ENCODE data around the gene GZMM.

- TF ChIP-seq, protein P1, sequence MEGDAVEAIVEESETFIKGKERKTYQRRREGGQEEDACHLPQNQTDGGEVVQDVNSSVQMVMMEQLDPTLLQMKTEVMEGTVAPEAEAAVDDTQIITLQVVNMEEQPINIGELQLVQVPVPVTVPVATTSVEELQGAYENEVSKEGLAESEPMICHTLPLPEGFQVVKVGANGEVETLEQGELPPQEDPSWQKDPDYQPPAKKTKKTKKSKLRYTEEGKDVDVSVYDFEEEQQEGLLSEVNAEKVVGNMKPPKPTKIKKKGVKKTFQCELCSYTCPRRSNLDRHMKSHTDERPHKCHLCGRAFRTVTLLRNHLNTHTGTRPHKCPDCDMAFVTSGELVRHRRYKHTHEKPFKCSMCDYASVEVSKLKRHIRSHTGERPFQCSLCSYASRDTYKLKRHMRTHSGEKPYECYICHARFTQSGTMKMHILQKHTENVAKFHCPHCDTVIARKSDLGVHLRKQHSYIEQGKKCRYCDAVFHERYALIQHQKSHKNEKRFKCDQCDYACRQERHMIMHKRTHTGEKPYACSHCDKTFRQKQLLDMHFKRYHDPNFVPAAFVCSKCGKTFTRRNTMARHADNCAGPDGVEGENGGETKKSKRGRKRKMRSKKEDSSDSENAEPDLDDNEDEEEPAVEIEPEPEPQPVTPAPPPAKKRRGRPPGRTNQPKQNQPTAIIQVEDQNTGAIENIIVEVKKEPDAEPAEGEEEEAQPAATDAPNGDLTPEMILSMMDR (tag by site-specific recombination; IDR thresholded peaks at IDR 0.05): no peak
- TF ChIP-seq ZNF560 (tag by site-specific recombination; IDR thresholded peaks at IDR 0.05; ENCODE audit: borderline replicate concordance) (no peak), ZNF121 (tag by site-specific recombination; IDR thresholded peaks at IDR 0.05) (no peak), ZNF510 (tag by site-specific recombination; IDR thresholded peaks at IDR 0.05; ENCODE audit: insufficient replicate concordance) (no peak), ZNF596 (tag by site-specific recombination; IDR thresholded peaks at IDR 0.05) (no peak), ZEB2 (tag by site-specific recombination; IDR thresholded peaks at IDR 0.05) (no peak), ZBTB49 (tag by site-specific recombination; IDR thresholded peaks at IDR 0.05; ENCODE audit: low read depth) (no peak)
- TF ChIP-seq, protein P2, sequence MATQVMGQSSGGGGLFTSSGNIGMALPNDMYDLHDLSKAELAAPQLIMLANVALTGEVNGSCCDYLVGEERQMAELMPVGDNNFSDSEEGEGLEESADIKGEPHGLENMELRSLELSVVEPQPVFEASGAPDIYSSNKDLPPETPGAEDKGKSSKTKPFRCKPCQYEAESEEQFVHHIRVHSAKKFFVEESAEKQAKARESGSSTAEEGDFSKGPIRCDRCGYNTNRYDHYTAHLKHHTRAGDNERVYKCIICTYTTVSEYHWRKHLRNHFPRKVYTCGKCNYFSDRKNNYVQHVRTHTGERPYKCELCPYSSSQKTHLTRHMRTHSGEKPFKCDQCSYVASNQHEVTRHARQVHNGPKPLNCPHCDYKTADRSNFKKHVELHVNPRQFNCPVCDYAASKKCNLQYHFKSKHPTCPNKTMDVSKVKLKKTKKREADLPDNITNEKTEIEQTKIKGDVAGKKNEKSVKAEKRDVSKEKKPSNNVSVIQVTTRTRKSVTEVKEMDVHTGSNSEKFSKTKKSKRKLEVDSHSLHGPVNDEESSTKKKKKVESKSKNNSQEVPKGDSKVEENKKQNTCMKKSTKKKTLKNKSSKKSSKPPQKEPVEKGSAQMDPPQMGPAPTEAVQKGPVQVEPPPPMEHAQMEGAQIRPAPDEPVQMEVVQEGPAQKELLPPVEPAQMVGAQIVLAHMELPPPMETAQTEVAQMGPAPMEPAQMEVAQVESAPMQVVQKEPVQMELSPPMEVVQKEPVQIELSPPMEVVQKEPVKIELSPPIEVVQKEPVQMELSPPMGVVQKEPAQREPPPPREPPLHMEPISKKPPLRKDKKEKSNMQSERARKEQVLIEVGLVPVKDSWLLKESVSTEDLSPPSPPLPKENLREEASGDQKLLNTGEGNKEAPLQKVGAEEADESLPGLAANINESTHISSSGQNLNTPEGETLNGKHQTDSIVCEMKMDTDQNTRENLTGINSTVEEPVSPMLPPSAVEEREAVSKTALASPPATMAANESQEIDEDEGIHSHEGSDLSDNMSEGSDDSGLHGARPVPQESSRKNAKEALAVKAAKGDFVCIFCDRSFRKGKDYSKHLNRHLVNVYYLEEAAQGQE (tag by site-specific recombination; IDR thresholded peaks at IDR 0.05): no peak
Observed at GRCh38 chr19:583198-583967, 39.5 kb downstream of the GZMM start.
